ENCODE data around the gene TNRC18. TPM values are rescaled to one million over a fixed set of nuclear protein-coding genes. Genes with fewer than 3 reads are reported as not detected.

Gene TNRC18
- total and polyA plus RNA-seq, 2 of the 8 experiments (the other 6 are each of a cell fraction or from before 2014, with no cell fraction given): 1.7 to 8.6 TPM

- no peak for TF ChIP-seq CHD7 (IDR thresholded peaks at IDR 0.05; ENCODE audit: insufficient replicate concordance, low read length)
- TF ChIP-seq SP2 (IDR thresholded peaks at IDR 0.05; ENCODE audit: low read length): no peak
- TF ChIP-seq FOSL1 (IDR thresholded peaks at IDR 0.05; ENCODE audit: insufficient read depth, low read depth, low read length): no peak
- TF ChIP-seq KDM1A (IDR thresholded peaks at IDR 0.05; ENCODE audit: borderline replicate concordance, low read length): no peak
Measured at GRCh38 chr7:5422396-5423305, 983 bp downstream of the TNRC18 start (continued).
